HG02623 (cell line): ENCODE measurements around the gene SPATA25.

Source experiments
- ATAC-seq: cut with Tn5 transposase; IDR thresholded peaks from one replicate; pipeline ENCODE4 v1.9.1; 2021; ENCODE audit warnings: moderate library complexity; ENCODE audit not compliant: unreplicated experiment

The SPATA25 gene

GRCh38 chr20:45841407-45842129 lies 45.9 kb downstream of the SPATA25 start:
- ATAC-seq = no peak

- no peak for ATAC-seq
These were observed 46.7 kb downstream of the SPATA25 start for GRCh38 chr20:45840700-45841198.

- no peak for ATAC-seq
These were observed 50.6 kb downstream of the SPATA25 start for GRCh38 chr20:45836841-45837240.
